Neutrophil (primary cell): ENCODE results near the gene XBP1.

ENCODE experiments used
- H3K27ac ChIP-seq: fragments of 200-600 bp; sonication (generic); 2 replicates; pipeline ENCODE4 v1.5.1; 2016; ENCODE audit warnings: mild to moderate bottlenecking, moderate library complexity
- H3K27me3 ChIP-seq: fragments of 200-600 bp; sonication (generic); 2 replicates; pipeline ENCODE4 v1.6.0; 2016; ENCODE audit warnings: mild to moderate bottlenecking
- H3K36me3 ChIP-seq: fragments of 200-600 bp; sonication (generic); 2 replicates; pipeline ENCODE4 v1.5.1; 2017
- H3K4me1 ChIP-seq, 2 experiments: fragments of 200-600 bp in 1 of 2; sonication (generic) in 1 of 2; 1 replicate in 1 of 2; 2 replicates in 1 of 2; pipeline versions ENCODE4 v1.5.1 to v1.6.1; 2013 to 2016; ENCODE audit warnings: low read depth in 1 of 2, low read length in 1 of 2, mild to moderate bottlenecking in 1 of 2, moderate library complexity in 1 of 2; ENCODE audit not compliant: control insufficient read depth in 1 of 2, insufficient read depth in 1 of 2
- H3K4me3 ChIP-seq, 2 experiments: fragments of 200-600 bp in 1 of 2; sonication (generic) in 1 of 2; 1 replicate in 1 of 2; 2 replicates in 1 of 2; pipeline ENCODE4 v1.5.1; 2013 to 2016; ENCODE audit warnings: low read depth in 1 of 2, low read length in 1 of 2, mild to moderate bottlenecking in 1 of 2, moderate library complexity in 1 of 2
- H3K9me3 ChIP-seq: fragments of 200-600 bp; sonication (generic); 2 replicates; pipeline ENCODE4 v1.5.1; 2016
- CTCF ChIP-seq: fragments of 200-600 bp; sonication (generic); IDR thresholded peaks from 2 replicates; pipeline ENCODE4 v1.5.1; 2016; ENCODE audit warnings: antibody characterized with exemption

XBP1 gene

GRCh38 chr22:28821452-28821851 is 21.1 kb upstream of the XBP1 start:
- TF ChIP-seq CTCF, result no peak
- H3K27ac ChIP-seq, result no peak overlapping the region
- H3K27me3 ChIP-seq, result no peaks in the 10 kb centered on the region
- H3K4me1 ChIP-seq, result peaks cover 9 to 10% of the 10 kb centered on the region in 2 experiments
- H3K9me3 ChIP-seq, result no peaks in the 10 kb centered on the region
- no peak overlapping the region for H3K4me3 ChIP-seq
- H3K36me3 ChIP-seq, result no peaks in the 10 kb centered on the region

- Histone ChIP-seq H3K4me1 (peaks cover 9 to 10% of the 10 kb centered on the region in 2 experiments), H3K4me3 (no peak overlapping the region), H3K36me3 (no peaks in the 10 kb centered on the region), H3K9me3 (no peaks in the 10 kb centered on the region), H3K27me3 (no peaks in the 10 kb centered on the region), H3K27ac (no peak overlapping the region)
- no peak for TF ChIP-seq CTCF
These were observed 20.5 kb upstream of the XBP1 start for GRCh38 chr22:28820885-28821284.

- Histone ChIP-seq H3K27me3 (no peaks in the 10 kb centered on the region), H3K36me3 (no peaks in the 10 kb centered on the region), H3K27ac (no peak overlapping the region), H3K4me1 (peaks cover 16 to 19% of the 10 kb centered on the region in 2 experiments), H3K4me3 (no peak overlapping the region), H3K9me3 (no peaks in the 10 kb centered on the region)
- TF ChIP-seq CTCF, result no peak
These were observed 19.1 kb upstream of the XBP1 start for GRCh38 chr22:28819253-28820096.

GRCh38 chr22:28817919-28818859 is 17.8 kb upstream of the XBP1 start:
- Histone ChIP-seq H3K27me3 (no peaks in the 10 kb centered on the region), H3K9me3 (no peaks in the 10 kb centered on the region), H3K36me3 (no peaks in the 10 kb centered on the region), H3K4me3 (no peak overlapping the region), H3K4me1 (peaks cover 28 to 32% of the 10 kb centered on the region in 2 experiments), H3K27ac (peak overlapping the region; percentile 33)
- TF ChIP-seq CTCF, result no peak

- Histone ChIP-seq H3K4me3 (no peak overlapping the region), H3K4me1 (peaks cover 33 to 34% of the 10 kb centered on the region in 2 experiments), H3K9me3 (no peaks in the 10 kb centered on the region), H3K27me3 (no peaks in the 10 kb centered on the region), H3K36me3 (no peaks in the 10 kb centered on the region), H3K27ac (no peak overlapping the region)
- TF ChIP-seq CTCF, result no peak
These were observed 16.7 kb upstream of the XBP1 start for GRCh38 chr22:28817064-28817463.
